ENCODE measurements around the gene SH2D3C. TPM values are rescaled to one million over a fixed set of nuclear protein-coding genes. Genes with fewer than 3 reads are reported as not detected.
"Not testable (repeated sequence)": the region's sequence is repeated elsewhere in the genome, so short reads cannot be mapped to it uniquely, and the experiment has no call there.

The SH2D3C gene
- total RNA-seq, 1 experiment from 2014 or later, result 0.79 TPM

DNA sequence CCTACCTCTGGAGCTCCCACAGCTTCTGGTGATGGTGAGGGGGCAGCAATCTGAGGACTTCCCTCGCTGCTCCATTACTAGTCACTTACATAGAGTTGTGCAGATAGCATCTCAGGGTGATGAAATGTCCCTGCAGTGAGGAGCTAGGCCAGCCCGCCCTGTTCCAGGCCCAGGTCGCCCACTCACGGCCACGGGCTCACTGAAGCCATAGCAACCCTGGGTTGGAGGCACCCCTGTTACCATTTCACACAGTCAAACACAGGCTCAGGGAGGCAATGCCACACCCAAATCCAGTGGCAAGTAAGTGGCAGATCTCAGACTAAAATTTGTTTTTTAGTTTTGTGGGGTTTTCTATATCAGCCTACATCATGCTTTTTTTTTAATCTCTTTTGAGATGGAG, 19.6 kb downstream of the SH2D3C start:
- H3K79me2 ChIP-seq (ENCODE audit: low read depth), result no peaks in the 10 kb centered on the region
- H4K20me1 ChIP-seq (ENCODE audit: insufficient read depth), result no peaks in the 10 kb centered on the region
- no peaks in the 10 kb centered on the region for H3K36me3 ChIP-seq (ENCODE audit: low read depth)
- no peak overlapping the region for H3K4me2 ChIP-seq
- BruUV-seq (replicated peaks), result no TSS peak
- H3K4me3 ChIP-seq, result no peak overlapping the region
- no peak for TF ChIP-seq EZH2 (IDR thresholded peaks at IDR 0.05; ENCODE audit: low read depth)
- TF ChIP-seq, protein P1, sequence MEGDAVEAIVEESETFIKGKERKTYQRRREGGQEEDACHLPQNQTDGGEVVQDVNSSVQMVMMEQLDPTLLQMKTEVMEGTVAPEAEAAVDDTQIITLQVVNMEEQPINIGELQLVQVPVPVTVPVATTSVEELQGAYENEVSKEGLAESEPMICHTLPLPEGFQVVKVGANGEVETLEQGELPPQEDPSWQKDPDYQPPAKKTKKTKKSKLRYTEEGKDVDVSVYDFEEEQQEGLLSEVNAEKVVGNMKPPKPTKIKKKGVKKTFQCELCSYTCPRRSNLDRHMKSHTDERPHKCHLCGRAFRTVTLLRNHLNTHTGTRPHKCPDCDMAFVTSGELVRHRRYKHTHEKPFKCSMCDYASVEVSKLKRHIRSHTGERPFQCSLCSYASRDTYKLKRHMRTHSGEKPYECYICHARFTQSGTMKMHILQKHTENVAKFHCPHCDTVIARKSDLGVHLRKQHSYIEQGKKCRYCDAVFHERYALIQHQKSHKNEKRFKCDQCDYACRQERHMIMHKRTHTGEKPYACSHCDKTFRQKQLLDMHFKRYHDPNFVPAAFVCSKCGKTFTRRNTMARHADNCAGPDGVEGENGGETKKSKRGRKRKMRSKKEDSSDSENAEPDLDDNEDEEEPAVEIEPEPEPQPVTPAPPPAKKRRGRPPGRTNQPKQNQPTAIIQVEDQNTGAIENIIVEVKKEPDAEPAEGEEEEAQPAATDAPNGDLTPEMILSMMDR (conservative IDR thresholded peaks at IDR 0.05), result no peak
- no peak overlapping the region for H3K27ac ChIP-seq
- peaks cover 59% of the 10 kb centered on the region for H3K27me3 ChIP-seq (ENCODE audit: insufficient read depth, low read depth)
- no peak overlapping the region for H2AFZ ChIP-seq
- intact Hi-C loops (cut with micrococcal nuclease; ENCODE audit: unreplicated experiment), result no loop called here
- DNase-seq, result no peak
- no peaks in the 10 kb centered on the region for H3K9me2 ChIP-seq (ENCODE audit: insufficient read depth)
- ChIA-PET CTCF (interaction anchor here (0.6 kb wide), 1 partner anchor 111 kb away, joined by 3 read pairs; no protein-coding TSS in a partner anchor), POLR2A (ENCODE audit: unreplicated experiment) (no interaction called here)
- no peaks in the 10 kb centered on the region; the same call in 1 of the 2 replicates for H3F3A ChIP-seq (ENCODE audit: insufficient read depth, low read depth)
- H3K9me3 ChIP-seq (ENCODE audit: insufficient read depth, low read depth), result no peaks in the 10 kb centered on the region
- no peaks in the 10 kb centered on the region for H3K4me1 ChIP-seq (replicated peaks; ENCODE audit: insufficient read depth)

DNA sequence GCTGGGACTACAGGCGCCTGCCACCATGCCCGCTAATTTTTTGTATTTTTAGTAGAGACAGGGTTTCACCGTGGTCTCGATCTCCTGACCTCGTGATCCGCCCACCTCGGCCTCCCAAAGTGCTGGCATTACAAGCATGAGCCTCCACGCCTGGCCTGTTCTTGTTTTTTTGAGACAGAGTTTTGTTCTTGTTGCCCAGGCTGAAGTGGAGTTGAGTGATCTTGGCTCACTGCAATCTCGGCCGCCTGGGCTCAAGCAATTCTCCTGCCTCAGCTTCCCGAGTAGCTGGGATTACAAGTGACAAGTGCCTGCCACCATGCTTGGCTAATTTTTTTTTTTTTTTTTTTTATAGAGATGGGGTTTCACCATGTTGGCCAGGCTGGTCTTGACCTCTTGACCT, 21.7 kb downstream of the SH2D3C start:
- POLR2A ChIA-PET (ENCODE audit: unreplicated experiment), result interaction anchor here (0.6 kb wide), 1 partner anchor 50 kb away, joined by 3 read pairs; no protein-coding TSS in a partner anchor
- CTCF ChIA-PET, result interaction anchor here (0.6 to 0.9 kb wide), 2 partner anchors 41 to 361 kb away, joined by 4 to 5 read pairs; no protein-coding TSS in a partner anchor
- intact Hi-C loops (cut with micrococcal nuclease; ENCODE audit: unreplicated experiment), result not testable (repeated sequence)

DNA sequence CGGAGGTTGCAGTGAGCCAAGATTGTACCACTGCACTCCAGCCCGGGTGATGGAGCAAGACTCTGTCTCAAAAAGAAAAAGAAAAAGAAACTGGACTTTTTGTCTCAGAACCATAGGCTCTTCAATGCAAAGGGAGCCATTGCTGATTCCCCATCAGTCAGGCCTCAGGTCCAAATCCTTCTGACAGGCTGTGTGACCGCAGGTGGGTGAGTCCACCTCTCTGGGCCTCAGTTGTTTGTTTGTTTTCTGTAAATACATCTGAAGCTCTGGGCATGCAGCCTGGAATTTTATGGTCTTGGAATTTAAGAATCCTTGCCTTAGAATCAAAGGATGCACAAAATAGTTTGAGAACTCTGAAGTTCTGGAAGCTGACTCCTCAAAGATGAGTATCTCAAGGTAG, 22.2 kb downstream of the SH2D3C start:
- CTCF ChIA-PET, result interaction anchor here (0.9 to 1.0 kb wide), 2 partner anchors 9 to 362 kb away, joined by 3 to 4 read pairs; no protein-coding TSS in a partner anchor
- no TSS peak for BruUV-seq (replicated peaks)
- intact Hi-C loops (cut with micrococcal nuclease; ENCODE audit: unreplicated experiment), result no loop called here
- peaks cover 54% of the 10 kb centered on the region for H3K27me3 ChIP-seq (ENCODE audit: insufficient read depth, low read depth)
- no peak for TF ChIP-seq EZH2 (IDR thresholded peaks at IDR 0.05; ENCODE audit: low read depth)
- TF ChIP-seq, protein P1 (conservative IDR thresholded peaks at IDR 0.05), result no peak
- no peaks in the 10 kb centered on the region for H3K9me2 ChIP-seq (ENCODE audit: insufficient read depth)
- no peaks in the 10 kb centered on the region; the same call in 1 of the 2 replicates for H3F3A ChIP-seq (ENCODE audit: insufficient read depth, low read depth)
- no peak overlapping the region for H3K27ac ChIP-seq
- H3K4me3 ChIP-seq, result no peak overlapping the region
- H3K4me1 ChIP-seq (replicated peaks; ENCODE audit: insufficient read depth), result no peaks in the 10 kb centered on the region
- H4K20me1 ChIP-seq (ENCODE audit: insufficient read depth), result no peaks in the 10 kb centered on the region
- POLR2A ChIA-PET (ENCODE audit: unreplicated experiment), result interaction anchor here (0.6 kb wide), 1 partner anchor 50 kb away, joined by 3 read pairs; no protein-coding TSS in a partner anchor
- no peaks in the 10 kb centered on the region for H3K79me2 ChIP-seq (ENCODE audit: low read depth)
- DNase-seq, result no peak
- no peak overlapping the region for H3K4me2 ChIP-seq
- no peaks in the 10 kb centered on the region for H3K36me3 ChIP-seq (ENCODE audit: low read depth)
- no peaks in the 10 kb centered on the region for H3K9me3 ChIP-seq (ENCODE audit: insufficient read depth, low read depth)
- H2AFZ ChIP-seq, result no peak overlapping the region

More for the DNA sequence above, 21.7 kb downstream of the SH2D3C start:
- not testable (repeated sequence) for H3K4me2 ChIP-seq; H2AFZ ChIP-seq; DNase-seq; H3K4me3 ChIP-seq; H3K36me3 ChIP-seq (ENCODE audit: low read depth); H3K27ac ChIP-seq; BruUV-seq (replicated peaks); H3K9me3 ChIP-seq (ENCODE audit: insufficient read depth, low read depth); H3K4me1 ChIP-seq (replicated peaks; ENCODE audit: insufficient read depth); H3F3A ChIP-seq (ENCODE audit: insufficient read depth, low read depth); H3K9me2 ChIP-seq (ENCODE audit: insufficient read depth); H4K20me1 ChIP-seq (ENCODE audit: insufficient read depth); H3K79me2 ChIP-seq (ENCODE audit: low read depth)
- peaks cover 59% of the 10 kb centered on the region for H3K27me3 ChIP-seq (ENCODE audit: insufficient read depth, low read depth)
